A549 (cell line): Measurements from ENCODE around the gene SCAP.

Experiments used
- CHD4 ChIP-seq: fragments of 200-600 bp; sonication (generic); IDR thresholded peaks from 2 replicates; pipeline ENCODE4 v1.6.1; 2016; ENCODE audit warnings: antibody characterized with exemption, mild to moderate bottlenecking, borderline replicate concordance
- CTCF ChIP-seq: fragments of >200 bp; sonication (Bioruptor Twin); formaldehyde crosslinking; IDR thresholded peaks from 3 replicates; pipeline ENCODE4 v1.5.1; 2016
- JUNB ChIP-seq: fragments of >200 bp; sonication (Bioruptor Twin); formaldehyde crosslinking; IDR thresholded peaks from 2 replicates; pipeline ENCODE4 v1.6.1; 2016
- MAFK ChIP-seq: fragments of 450-650 bp; IDR thresholded peaks from 2 replicates; pipeline ENCODE4 v1.6.1; 2014; ENCODE audit not compliant: partially characterized antibody
- POLR2A ChIP-seq: IDR thresholded peaks from 2 replicates; pipeline ENCODE4 v1.6.1; 2012; ENCODE audit warnings: mild to moderate bottlenecking, low read length
- RAD21 ChIP-seq, 2 experiments: fragments of >200 bp in 1 of 2; sonication (Bioruptor Twin) in 1 of 2; formaldehyde crosslinking in 1 of 2; IDR thresholded peaks in 1 of 2; conservative IDR thresholded peaks in 1 of 2; 2 replicates in 1 of 2; 3 replicates in 1 of 2; pipeline ENCODE4 v1.6.1; 2012 to 2018; ENCODE audit warnings: inconsistent platforms in 1 of 2
- RCOR1 ChIP-seq: fragments of 150-350 bp; IDR thresholded peaks from 2 replicates; pipeline ENCODE4 v1.6.1; 2014; ENCODE audit warnings: antibody characterized with exemption, low read length, low read depth
- TF ChIP-seq, protein P1 (sequence below): fragments of 450-650 bp; IDR thresholded peaks from 2 replicates; pipeline ENCODE4 v1.6.1; 2014; ENCODE audit warnings: antibody characterized with exemption

- TF ChIP-seq CHD4 (no peak), POLR2A (no peak), JUNB (no peak), MAFK (no peak), RAD21 (conservative IDR thresholded peaks at IDR 0.05 in 1 of 2, IDR thresholded peaks at IDR 0.05 in 1 of 2) (no peak), CTCF (no peak), RCOR1 (no peak)
- TF ChIP-seq, protein P1, sequence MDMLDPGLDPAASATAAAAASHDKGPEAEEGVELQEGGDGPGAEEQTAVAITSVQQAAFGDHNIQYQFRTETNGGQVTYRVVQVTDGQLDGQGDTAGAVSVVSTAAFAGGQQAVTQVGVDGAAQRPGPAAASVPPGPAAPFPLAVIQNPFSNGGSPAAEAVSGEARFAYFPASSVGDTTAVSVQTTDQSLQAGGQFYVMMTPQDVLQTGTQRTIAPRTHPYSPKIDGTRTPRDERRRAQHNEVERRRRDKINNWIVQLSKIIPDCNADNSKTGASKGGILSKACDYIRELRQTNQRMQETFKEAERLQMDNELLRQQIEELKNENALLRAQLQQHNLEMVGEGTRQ = no peak
Observed at GRCh38 chr3:47427866-47428265, 47.9 kb downstream of the SCAP start.
